ENCODE results near the gene PSME3IP1. TPM values are rescaled to one million over a fixed set of nuclear protein-coding genes. Genes with fewer than 3 reads are reported as not detected.

The PSME3IP1 gene
- total and polyA plus RNA-seq, 2 experiments from 2014 or later, result 78.0 to 105 TPM

- Histone ChIP-seq H4K20me1 (replicated peaks; ENCODE audit: insufficient read depth) (no peaks in the 10 kb centered on the region), H3K36me3 (ENCODE audit: insufficient read depth) (no peaks in the 10 kb centered on the region), H3K27ac (ENCODE audit: low read depth) (no peak overlapping the region), H2AFZ (no peak overlapping the region), H3K27me3 (ENCODE audit: insufficient read depth) (no peaks in the 10 kb centered on the region), H3K79me2 (replicated peaks; ENCODE audit: insufficient read depth) (no peaks in the 10 kb centered on the region), H3K4me1 (ENCODE audit: insufficient read depth) (no peaks in the 10 kb centered on the region), H3F3A (replicated peaks; ENCODE audit: low read depth) (no peaks in the 10 kb centered on the region), H3K4me2 (no peak overlapping the region), H3K4me3 (no peak overlapping the region), H3K9me2 (ENCODE audit: insufficient read depth) (no peaks in the 10 kb centered on the region)
- peaks cover 18% of the 10 kb centered on the region for H3K27me3 Mint-ChIP-seq (ENCODE audit: insufficient read depth, low read depth, poor library complexity)
- H3K9me3 Mint-ChIP-seq, result no peaks in the 10 kb centered on the region; the same call in 2 of the 3 replicates
- ATAC-seq (no peak), DNase-seq (ENCODE audit: low spot score) (no peak)
- TF ChIP-seq CREB1 (CRISPR knock-in tag; IDR thresholded peaks at IDR 0.05; ENCODE audit: low read depth) (no peak), EZH2phosphoT487 (IDR thresholded peaks at IDR 0.05; ENCODE audit: unreplicated experiment) (no peak), JUNB (IDR thresholded peaks at IDR 0.05; ENCODE audit: unreplicated experiment) (no peak), ETS1 (IDR thresholded peaks at IDR 0.05) (no peak), ZNF462 (CRISPR knock-in tag; IDR thresholded peaks at IDR 0.05) (no peak), CTCF (conservative IDR thresholded peaks at IDR 0.05; ENCODE audit: low read depth in 2 of 2) (no peak), EZH2 (IDR thresholded peaks at IDR 0.05; ENCODE audit: low read depth, unreplicated experiment) (no peak), POLR2AphosphoS5 (IDR thresholded peaks at IDR 0.05; ENCODE audit: low read depth) (no peak), REST (IDR thresholded peaks at IDR 0.05; ENCODE audit: unreplicated experiment) (no peak), STAT1 (IDR thresholded peaks at IDR 0.05; ENCODE audit: unreplicated experiment) (no peak), ZNF114 (CRISPR knock-in tag; IDR thresholded peaks at IDR 0.05) (no peak), NANOG (IDR thresholded peaks at IDR 0.05; ENCODE audit: borderline replicate concordance) (no peak), ZNF331 (CRISPR knock-in tag; IDR thresholded peaks at IDR 0.05; ENCODE audit: low read depth) (no peak)
- H3K4me1 Mint-ChIP-seq, result peaks cover 9% of the 10 kb centered on the region
- H3K4me3 Mint-ChIP-seq, result no peak overlapping the region
- no peaks in the 10 kb centered on the region; the same call in 2 of the 3 replicates for H3K36me3 Mint-ChIP-seq (ENCODE audit: low read depth)
- H3K27ac Mint-ChIP-seq, result no peak overlapping the region
Observed at GRCh38 chr16:57130950-57131321, 54.9 kb downstream of the PSME3IP1 start.

Data from GM23338 (cell line).